ENCODE data around the gene PIEZO1.

DNA sequence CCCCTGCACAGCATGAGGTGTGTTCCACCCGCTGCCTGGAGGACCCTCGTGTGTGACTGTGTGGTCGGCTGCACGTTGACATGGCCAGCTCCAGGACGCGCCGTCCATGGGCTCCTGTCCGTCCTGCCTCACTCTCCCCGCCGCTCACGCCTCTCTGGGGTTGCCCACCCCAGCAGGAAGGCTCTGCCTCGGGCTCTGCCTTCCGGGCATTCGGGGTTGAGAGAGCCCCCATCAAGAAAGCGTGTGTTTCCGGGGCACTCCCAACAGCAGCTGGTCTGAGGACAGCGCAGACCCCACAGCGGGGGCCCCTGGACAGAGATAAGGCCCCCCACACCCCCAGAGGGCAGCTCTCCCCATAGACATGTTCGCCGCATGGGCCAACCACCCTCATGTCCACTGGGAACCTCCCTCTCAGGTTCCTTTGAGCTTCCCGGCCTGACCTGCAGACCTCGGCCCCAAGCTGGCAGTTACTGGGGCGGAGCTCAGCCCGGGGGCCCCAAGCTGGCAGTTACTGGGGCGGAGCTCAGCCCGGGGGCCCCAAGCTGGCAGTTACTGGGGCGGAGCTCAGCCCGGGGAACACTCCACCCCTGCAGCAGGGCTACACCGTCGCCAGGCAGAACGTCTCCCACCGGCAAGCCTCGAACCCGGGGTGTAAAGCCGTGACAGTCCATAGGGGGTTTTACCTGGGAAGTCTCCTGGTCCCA lies 8.4 kb upstream of the PIEZO1 start:
- no peak for TF ChIP-seq POLR2A (IDR thresholded peaks at IDR 0.05)
- no peak for TF ChIP-seq CTCF (IDR thresholded peaks at IDR 0.05)
